Tibial nerve (tissue), 4 donors: Measurements from ENCODE around the gene GINS1. TPM values are rescaled to one million over a fixed set of nuclear protein-coding genes. Genes with fewer than 3 reads are reported as not detected.

Source experiments
- DNase-seq, 2 donors: peaks; one replicate each; pipeline ENCODE4 v3.0.0-alpha.2; 2019; ENCODE audit warnings: low spot score in 2 of 2
- H3K27ac ChIP-seq, 4 donors: fragments of 200-600 bp; sonication (generic) in 3 of 4; one replicate each; pipeline ENCODE4 v1.5.1; 2017 to 2019; ENCODE audit warnings: mild to moderate bottlenecking in 1 of 4
- H3K27me3 ChIP-seq, 2 donors: fragments of 200-600 bp; sonication (generic) in 1 of 2; one replicate each; pipeline versions ENCODE4 v1.5.1 to v1.6.0; 2017 to 2019
- H3K36me3 ChIP-seq, 3 donors: fragments of 200-600 bp; sonication (generic); one replicate each; pipeline ENCODE4 v1.5.1; 2018 to 2019
- H3K4me1 ChIP-seq, 4 donors: fragments of 200-600 bp; sonication (generic) in 3 of 4; one replicate each; pipeline ENCODE4 v1.5.1; 2017 to 2019
- H3K4me3 ChIP-seq, 4 donors: fragments of 200-600 bp; sonication (generic) in 3 of 4; one replicate each; pipeline ENCODE4 v1.5.1; 2017 to 2019; ENCODE audit warnings: mild to moderate bottlenecking in 1 of 4, moderate library complexity in 1 of 4
- H3K9me3 ChIP-seq, 4 donors: fragments of 200-600 bp; sonication (generic) in 3 of 4; one replicate each; pipeline ENCODE4 v1.5.1; 2017 to 2019
- EP300 ChIP-seq, 2 donors: sonication (generic); formaldehyde crosslinking; IDR thresholded peaks; one replicate each; pipeline ENCODE4 v1.6.1; 2017; ENCODE audit warnings: antibody characterized with exemption in 2 of 2, mild to moderate bottlenecking in 1 of 2
- POLR2A ChIP-seq, 2 donors: fragments of 450-650 bp; IDR thresholded peaks; one replicate each; pipeline ENCODE4 v1.6.1; 2017; ENCODE audit warnings: antibody characterized with exemption in 2 of 2, mild to moderate bottlenecking in 2 of 2, moderate library complexity in 2 of 2
- whole genome bisulfite sequencing, 2 donors: methylation state at CpG; one replicate each; pipeline ENCODE4 v1.1.5; 2018; 5-methylcytosine and 5-hydroxymethylcytosine counted together
- total RNA-seq, 4 donors: library from RNA; depleted of rRNA; stranded (reverse); fragments of >200 nt; gene quantifications; one replicate each; pipeline ENCODE4 v1.1.0, GENCODE V29; 2016
- TF ChIP-seq, protein P1 (sequence below), 5 experiments: fragments of 200-600 bp in 3 of 5; fragments of 450-650 bp in 2 of 5; sonication (generic) in 3 of 5; IDR thresholded peaks; one replicate each; pipeline ENCODE4 v1.5.1; 2016 to 2019; ENCODE audit warnings: antibody characterized with exemption in 5 of 5, mild to moderate bottlenecking in 3 of 5, moderate library complexity in 2 of 5

GINS1 gene
- total RNA-seq, 4 donors from 2014 or later: 0.21 to 1.1 (median 0.59) TPM

GRCh38 chr20:25496968-25497401, 89.5 kb downstream of the GINS1 start:
- DNase-seq: no peak
- peaks cover 0 to 49% (median 0%) of the 10 kb centered on the region in 3 donors for H3K36me3 ChIP-seq
- no peak overlapping the region for H3K27ac ChIP-seq
- no peaks in the 10 kb centered on the region for H3K27me3 ChIP-seq
- TF ChIP-seq EP300 (IDR thresholded peaks at IDR 0.05) (no peak), POLR2A (IDR thresholded peaks at IDR 0.05) (no peak)
- TF ChIP-seq, protein P1, sequence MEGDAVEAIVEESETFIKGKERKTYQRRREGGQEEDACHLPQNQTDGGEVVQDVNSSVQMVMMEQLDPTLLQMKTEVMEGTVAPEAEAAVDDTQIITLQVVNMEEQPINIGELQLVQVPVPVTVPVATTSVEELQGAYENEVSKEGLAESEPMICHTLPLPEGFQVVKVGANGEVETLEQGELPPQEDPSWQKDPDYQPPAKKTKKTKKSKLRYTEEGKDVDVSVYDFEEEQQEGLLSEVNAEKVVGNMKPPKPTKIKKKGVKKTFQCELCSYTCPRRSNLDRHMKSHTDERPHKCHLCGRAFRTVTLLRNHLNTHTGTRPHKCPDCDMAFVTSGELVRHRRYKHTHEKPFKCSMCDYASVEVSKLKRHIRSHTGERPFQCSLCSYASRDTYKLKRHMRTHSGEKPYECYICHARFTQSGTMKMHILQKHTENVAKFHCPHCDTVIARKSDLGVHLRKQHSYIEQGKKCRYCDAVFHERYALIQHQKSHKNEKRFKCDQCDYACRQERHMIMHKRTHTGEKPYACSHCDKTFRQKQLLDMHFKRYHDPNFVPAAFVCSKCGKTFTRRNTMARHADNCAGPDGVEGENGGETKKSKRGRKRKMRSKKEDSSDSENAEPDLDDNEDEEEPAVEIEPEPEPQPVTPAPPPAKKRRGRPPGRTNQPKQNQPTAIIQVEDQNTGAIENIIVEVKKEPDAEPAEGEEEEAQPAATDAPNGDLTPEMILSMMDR (IDR thresholded peaks at IDR 0.05): no peak
- no peaks in the 10 kb centered on the region for H3K9me3 ChIP-seq
- 55 to 97% methylated on average over 2 to 4 of the region's 9 CpGs for WGBS, 2 donors
- H3K4me3 ChIP-seq: no peak overlapping the region
- no peaks in the 10 kb centered on the region for H3K4me1 ChIP-seq

DNA sequence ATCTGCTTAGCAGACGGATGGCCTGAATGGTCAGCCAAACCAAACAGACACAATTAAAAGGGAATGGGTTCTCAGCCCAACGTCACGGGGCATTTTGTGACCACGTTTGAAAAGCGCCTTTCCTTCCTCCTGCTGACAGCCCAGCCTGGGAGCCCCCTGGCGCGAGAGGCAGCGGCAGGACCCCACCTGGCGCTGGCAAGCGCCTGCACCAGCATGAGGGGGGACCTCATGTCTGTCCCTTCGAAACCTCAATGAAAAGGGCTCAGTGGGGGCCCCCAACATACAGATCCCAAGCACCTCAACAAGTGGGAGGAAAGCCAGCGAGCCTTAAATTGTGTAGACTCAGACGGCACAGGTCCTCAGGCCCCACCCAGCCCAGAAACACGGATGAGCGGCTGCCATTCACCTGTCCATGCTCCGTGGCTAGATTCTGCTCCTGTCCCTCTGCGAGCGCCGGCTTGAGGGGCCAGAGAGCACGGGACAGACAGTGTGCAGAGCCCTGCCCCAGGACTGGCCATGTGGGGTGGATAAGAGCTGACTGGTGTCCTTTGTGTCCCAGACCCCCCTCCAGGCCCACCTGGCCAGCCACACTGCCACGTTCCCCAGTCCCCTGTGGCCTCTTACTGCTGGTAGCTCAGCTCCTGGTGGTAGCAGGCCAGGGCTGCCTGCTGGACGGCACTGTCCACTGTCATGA, 90.3 kb downstream of the GINS1 start:
- Histone ChIP-seq H3K27me3 (no peaks in the 10 kb centered on the region), H3K4me1 (no peaks in the 10 kb centered on the region), H3K9me3 (no peaks in the 10 kb centered on the region), H3K36me3 (peaks cover 0 to 53% (median 0%) of the 10 kb centered on the region in 3 donors), H3K4me3 (no peak overlapping the region), H3K27ac (no peak overlapping the region)
- TF ChIP-seq EP300 (IDR thresholded peaks at IDR 0.05): no peak
- no peak for TF ChIP-seq POLR2A (IDR thresholded peaks at IDR 0.05)
- TF ChIP-seq, protein P1 (IDR thresholded peaks at IDR 0.05): no peak
- no peak for DNase-seq
- 85 to 86% methylated on average over 16 to 19 of the region's 22 CpGs for WGBS, 2 donors

Other genes starting within 250 kb of the GINS1 start
- gene ENTPD6, start 212.0 kb upstream of the GINS1 start, total RNA-seq: 100 to 1,000 TPM in 1 of 4 donors, 10 to 100 TPM in 3; 62.2 to 114 (median 67.0) TPM
- 100 to 1,000 TPM in 1 of 4 donors, 10 to 100 TPM in 3; 71.6 to 119 (median 78.6) TPM for gene PYGB, start 159.6 kb upstream of the GINS1 start, total RNA-seq
- 100 to 1,000 TPM in 2 of 4 donors, 10 to 100 TPM in 2; 67.2 to 116 (median 105) TPM for gene ABHD12, start 16.8 kb upstream of the GINS1 start, total RNA-seq
- 10 to 100 TPM in 2 of 4 donors, 1 to 10 TPM in 2; 8.0 to 14.1 (median 10.5) TPM for gene NINL, start 177.9 kb downstream of the GINS1 start, total RNA-seq
- gene NANP, start 216.3 kb downstream of the GINS1 start, total RNA-seq: 1 to 10 TPM; 2.5 to 3.6 (median 2.9) TPM